Medulla oblongata (tissue), 1 donor: ENCODE measurements around the gene GNPTAB.

Experiments
- DNase-seq: peaks from one replicate; pipeline ENCODE4 v3.0.0-alpha.2; 2015; ENCODE audit errors: extremely low spot score

Gene GNPTAB

GRCh38 chr12:101696251-101697196 is 134.2 kb downstream of the GNPTAB start:
- peak; percentile 45 for DNase-seq

- no peak for DNase-seq
Observed at GRCh38 chr12:101695706-101696105, 135.1 kb downstream of the GNPTAB start.
